ENCODE data around the gene GBP1.

DNA sequence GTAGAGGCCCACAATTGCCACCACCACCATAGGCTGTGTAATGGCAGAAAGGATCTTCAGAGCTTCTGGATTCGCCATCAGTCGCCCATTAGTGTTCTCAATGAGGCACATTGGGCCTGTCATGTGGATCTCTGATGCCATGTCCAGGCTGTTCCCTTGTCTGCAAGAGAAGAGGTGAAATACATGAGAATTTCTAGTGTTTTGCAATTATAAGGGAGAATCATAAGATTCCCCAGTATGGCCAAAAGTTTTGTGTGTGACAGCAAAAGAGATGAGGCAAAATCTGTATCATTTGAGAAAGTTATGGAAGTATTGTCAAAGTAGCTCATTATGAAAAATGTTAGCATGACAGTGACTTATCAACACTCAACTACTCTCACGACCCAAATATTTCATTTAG lies 1.9 kb downstream of the GBP1 start:
- TF ChIP-seq, protein P1, sequence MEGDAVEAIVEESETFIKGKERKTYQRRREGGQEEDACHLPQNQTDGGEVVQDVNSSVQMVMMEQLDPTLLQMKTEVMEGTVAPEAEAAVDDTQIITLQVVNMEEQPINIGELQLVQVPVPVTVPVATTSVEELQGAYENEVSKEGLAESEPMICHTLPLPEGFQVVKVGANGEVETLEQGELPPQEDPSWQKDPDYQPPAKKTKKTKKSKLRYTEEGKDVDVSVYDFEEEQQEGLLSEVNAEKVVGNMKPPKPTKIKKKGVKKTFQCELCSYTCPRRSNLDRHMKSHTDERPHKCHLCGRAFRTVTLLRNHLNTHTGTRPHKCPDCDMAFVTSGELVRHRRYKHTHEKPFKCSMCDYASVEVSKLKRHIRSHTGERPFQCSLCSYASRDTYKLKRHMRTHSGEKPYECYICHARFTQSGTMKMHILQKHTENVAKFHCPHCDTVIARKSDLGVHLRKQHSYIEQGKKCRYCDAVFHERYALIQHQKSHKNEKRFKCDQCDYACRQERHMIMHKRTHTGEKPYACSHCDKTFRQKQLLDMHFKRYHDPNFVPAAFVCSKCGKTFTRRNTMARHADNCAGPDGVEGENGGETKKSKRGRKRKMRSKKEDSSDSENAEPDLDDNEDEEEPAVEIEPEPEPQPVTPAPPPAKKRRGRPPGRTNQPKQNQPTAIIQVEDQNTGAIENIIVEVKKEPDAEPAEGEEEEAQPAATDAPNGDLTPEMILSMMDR (IDR thresholded peaks at IDR 0.05; ENCODE audit: poor library complexity) = no peak
- no peak for TF ChIP-seq EZH2phosphoT487 (IDR thresholded peaks at IDR 0.05; ENCODE audit: low read depth, severe bottlenecking, unreplicated experiment)
